Small intestine (tissue), 7 donors: ENCODE results near the gene PTPRE. TPM values are rescaled to one million over a fixed set of nuclear protein-coding genes. Genes with fewer than 3 reads are reported as not detected.
A peak's percentile ranks its signal among the peaks of the same experiment; 100 is the strongest.

Source experiments
- DNase-seq, 2 donors: peaks; one replicate each; pipeline versions ENCODE4 v3.0.0 to v3.0.0-alpha.2; 2013
- FAIRE-seq: peaks from 2 replicates; lab custom pipeline; 2012; peaks lifted over from hg19 to GRCh38; lab: Jason Lieb, UNC
- H3K27ac ChIP-seq, 3 donors: one replicate each; pipeline ENCODE4 v1.5.1; 2013; ENCODE audit warnings: low read length in 2 of 3, mild to moderate bottlenecking in 2 of 3, control low read depth in 1 of 3, inconsistent platforms in 1 of 3, low read depth in 1 of 3, moderate library complexity in 1 of 3
- H3K27me3 ChIP-seq, 3 donors: one replicate each; pipeline ENCODE4 v1.6.1; 2013; ENCODE audit warnings: low read length in 3 of 3, inconsistent platforms in 1 of 3; ENCODE audit not compliant: control insufficient read depth in 3 of 3, insufficient read depth in 3 of 3
- H3K36me3 ChIP-seq, 3 donors: one replicate each; pipeline ENCODE4 v1.6.1; 2013; ENCODE audit warnings: low read length in 3 of 3, inconsistent platforms in 1 of 3, low read depth in 1 of 3, mild to moderate bottlenecking in 1 of 3, moderate library complexity in 1 of 3; ENCODE audit not compliant: control insufficient read depth in 3 of 3, insufficient read depth in 2 of 3
- H3K4me1 ChIP-seq, 3 donors: one replicate each; pipeline ENCODE4 v1.6.1; 2013; ENCODE audit warnings: low read length in 2 of 3, inconsistent platforms in 1 of 3, low read depth in 1 of 3, mild to moderate bottlenecking in 1 of 3, moderate library complexity in 1 of 3; ENCODE audit not compliant: control insufficient read depth in 3 of 3, insufficient read depth in 2 of 3
- H3K4me3 ChIP-seq, 3 donors: one replicate each; pipeline ENCODE4 v1.5.1; 2013; ENCODE audit warnings: low read length in 3 of 3, control low read depth in 1 of 3, inconsistent platforms in 1 of 3, low read depth in 1 of 3, mild to moderate bottlenecking in 1 of 3, moderate library complexity in 1 of 3
- H3K9me3 ChIP-seq, 2 donors: one replicate each; pipeline ENCODE4 v1.6.1; 2013; ENCODE audit warnings: low read depth in 1 of 2, low read length in 1 of 2; ENCODE audit not compliant: control insufficient read depth in 2 of 2, insufficient read depth in 1 of 2
- WGBS, 3 donors: extraction: QIAGEN DNeasy Blood & Tissue Kit; methylation state at CpG; one replicate each; pipeline ENCODE4 v1.1.7; 2013; 5-methylcytosine and 5-hydroxymethylcytosine counted together
- polyA plus RNA-seq, 4 donors: library from polyadenylated mRNA; stranded (reverse) in 3 of 4; unstranded in 1 of 4; fragments of 200-250 nt in 3 of 4; fragments of 120-200 nt in 1 of 4; gene quantifications; one replicate each; pipeline versions ENCODE4 v1.2.1 to v1.2.3, GENCODE V29; 2013
- donor health status: healthy with polysubstance abuse.
- donor health status: control.
- donor health status: control.
- donor health status: Bipolar disorder and iron deficiency.
- donor health status: healthy.

Gene PTPRE
- polyA plus RNA-seq, 4 donors = 2.7 to 21.0 (median 6.2) TPM

DNA sequence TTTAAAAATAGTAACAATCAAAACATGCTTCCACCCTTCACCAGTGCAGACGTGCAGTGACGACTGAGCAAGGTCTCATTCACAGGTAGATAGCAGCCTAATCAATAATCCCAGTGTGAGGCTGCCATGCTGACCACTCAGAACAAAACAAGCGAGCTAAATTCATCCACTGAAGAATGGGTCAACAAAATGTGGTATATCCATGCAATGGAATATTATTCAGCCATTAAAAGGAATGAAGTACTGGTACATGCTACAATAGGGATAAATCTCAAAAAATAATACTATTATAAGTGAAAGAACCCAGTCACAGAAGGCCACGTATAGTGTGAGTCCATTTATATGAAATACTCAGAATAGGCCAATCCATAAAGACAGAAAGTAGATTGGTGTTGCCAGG, 74.0 kb downstream of the PTPRE start:
- DNase-seq (no peak), FAIRE-seq (no peak)
- H3K4me1 ChIP-seq = peaks cover 0 to 4% (median 0%) of the 10 kb centered on the region in 3 donors
- H3K36me3 ChIP-seq = peaks cover 0 to 3% (median 0%) of the 10 kb centered on the region in 3 donors
- H3K4me3 ChIP-seq = no peak overlapping the region
- H3K9me3 ChIP-seq = peaks cover 0 to 10% of the 10 kb centered on the region in 2 donors
- no peaks in the 10 kb centered on the region for H3K27me3 ChIP-seq
- H3K27ac ChIP-seq = no peak overlapping the region
- WGBS, 3 donors = 82 to 92% (median 92%) methylated on average over 4 of the region's 4 CpGs

DNA sequence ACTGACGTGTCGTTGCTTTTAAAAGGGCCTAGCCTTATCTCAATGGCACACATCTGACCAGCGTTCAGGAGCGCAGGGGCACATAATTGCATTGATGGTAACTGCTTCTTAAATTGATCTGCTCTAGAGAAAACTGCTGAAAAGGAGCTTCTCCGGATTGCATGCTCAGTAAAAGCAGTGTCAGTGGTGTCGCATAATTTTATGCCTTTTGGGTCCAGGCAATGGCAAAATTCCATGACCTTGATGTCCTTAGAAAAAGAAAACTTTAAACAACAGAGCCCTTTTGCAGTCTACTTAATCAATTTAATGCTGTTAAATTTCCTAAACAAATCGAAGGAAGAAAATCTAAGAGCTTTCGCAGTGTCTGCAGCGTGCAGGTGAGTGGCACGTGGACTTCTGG, 75.7 kb downstream of the PTPRE start:
- Histone ChIP-seq H3K27ac (no peak overlapping the region), H3K9me3 (peaks cover 0 to 10% of the 10 kb centered on the region in 2 donors), H3K4me3 (no peak overlapping the region), H3K4me1 (no peaks in the 10 kb centered on the region), H3K27me3 (no peaks in the 10 kb centered on the region), H3K36me3 (peaks cover 0 to 3% (median 0%) of the 10 kb centered on the region in 3 donors)
- 82 to 89% (median 88%) methylated on average over 10 of the region's 10 CpGs for WGBS, 3 donors
- no peak for DNase-seq
- no peak for FAIRE-seq

DNA sequence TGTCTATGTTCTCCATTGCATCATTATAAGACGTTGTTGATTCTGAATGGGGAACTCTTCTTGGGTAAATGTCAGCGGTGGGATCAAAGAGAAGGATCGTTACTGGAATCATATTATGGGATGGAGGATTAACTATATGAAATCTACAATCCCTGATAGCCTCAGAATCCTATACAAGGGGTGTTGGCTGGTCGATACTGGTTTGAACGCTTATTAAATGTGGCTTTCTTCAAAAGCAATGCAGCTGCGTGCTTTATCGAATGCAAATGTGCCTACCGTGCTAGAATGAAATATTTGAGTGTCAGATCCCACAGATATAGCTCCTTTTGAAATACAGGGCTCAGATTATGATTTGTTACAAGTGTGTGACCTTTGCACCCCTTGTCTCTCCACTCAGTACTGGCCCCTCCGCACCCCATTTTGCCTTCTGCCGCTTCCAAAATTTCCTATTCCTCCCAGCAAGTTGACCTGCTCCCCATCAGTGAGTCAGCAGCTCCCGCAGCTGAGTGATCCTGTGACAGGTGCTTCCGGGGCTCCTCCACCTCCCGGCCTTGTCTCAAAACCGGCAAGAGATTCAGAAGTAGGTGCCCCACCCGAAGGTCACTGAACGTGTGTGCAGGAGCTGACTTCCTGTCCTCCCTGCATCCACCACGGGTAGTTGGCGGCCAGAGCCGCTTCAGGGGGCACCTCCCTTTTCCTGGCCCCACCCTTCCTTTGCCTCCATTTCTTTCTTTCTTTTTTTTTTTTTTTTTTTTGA, 76.6 kb downstream of the PTPRE start:
- Histone ChIP-seq H3K36me3 (peaks cover 0 to 7% (median 0%) of the 10 kb centered on the region in 3 donors), H3K9me3 (peaks cover 0 to 10% of the 10 kb centered on the region in 2 donors), H3K4me1 (no peaks in the 10 kb centered on the region), H3K27ac (no peak overlapping the region), H3K27me3 (no peaks in the 10 kb centered on the region), H3K4me3 (no peak overlapping the region)
- DNase-seq = no peak
- FAIRE-seq = no peak
- 56 to 68% (median 65%) methylated on average over 19 of the region's 19 CpGs for WGBS, 3 donors

DNA sequence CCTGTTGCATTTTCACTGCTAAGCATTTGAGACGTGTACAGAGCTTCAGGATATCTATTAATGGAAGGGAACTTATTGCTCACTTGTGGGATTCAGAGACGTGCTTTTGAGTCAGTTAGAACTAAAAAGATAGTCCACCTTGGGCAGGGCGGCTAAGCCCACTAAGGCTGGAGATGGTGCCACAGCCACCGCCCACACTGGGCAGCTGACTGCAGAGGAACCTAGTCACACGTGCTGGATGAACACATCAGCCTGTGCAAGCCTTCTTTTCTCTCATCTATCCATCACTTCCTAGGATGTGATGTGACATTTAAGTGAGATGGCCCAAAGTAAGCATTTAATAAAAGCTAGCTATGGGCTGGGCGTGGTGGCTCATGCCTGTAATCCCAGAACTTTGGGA, 78.0 kb downstream of the PTPRE start:
- Histone ChIP-seq H3K36me3 (peaks cover 0 to 7% (median 0%) of the 10 kb centered on the region in 3 donors), H3K9me3 (peaks cover 0 to 6% of the 10 kb centered on the region in 2 donors), H3K27me3 (no peaks in the 10 kb centered on the region), H3K4me1 (peaks cover 0 to 3% (median 0%) of the 10 kb centered on the region in 3 donors), H3K27ac (peak overlapping the region in 1 of 3 donors; percentile 8), H3K4me3 (no peak overlapping the region)
- FAIRE-seq (no peak), DNase-seq (no peak)
- WGBS, 3 donors = 85 to 89% (median 89%) methylated on average over 6 of the region's 6 CpGs

GRCh38 chr10:127986531-127987466, 79.9 kb downstream of the PTPRE start:
- Histone ChIP-seq H3K27me3 (no peaks in the 10 kb centered on the region), H3K9me3 (no peaks in the 10 kb centered on the region), H3K4me1 (peaks cover 0 to 7% (median 0%) of the 10 kb centered on the region in 3 donors), H3K4me3 (no peak overlapping the region), H3K27ac (peak overlapping the region in 2 of 3 donors; percentile 25 to 56), H3K36me3 (peaks cover 0 to 7% (median 0%) of the 10 kb centered on the region in 3 donors)
- DNase-seq (no peak), FAIRE-seq (no peak)
- 76 to 91% (median 79%) methylated on average over 14 of the region's 14 CpGs for WGBS, 3 donors

DNA sequence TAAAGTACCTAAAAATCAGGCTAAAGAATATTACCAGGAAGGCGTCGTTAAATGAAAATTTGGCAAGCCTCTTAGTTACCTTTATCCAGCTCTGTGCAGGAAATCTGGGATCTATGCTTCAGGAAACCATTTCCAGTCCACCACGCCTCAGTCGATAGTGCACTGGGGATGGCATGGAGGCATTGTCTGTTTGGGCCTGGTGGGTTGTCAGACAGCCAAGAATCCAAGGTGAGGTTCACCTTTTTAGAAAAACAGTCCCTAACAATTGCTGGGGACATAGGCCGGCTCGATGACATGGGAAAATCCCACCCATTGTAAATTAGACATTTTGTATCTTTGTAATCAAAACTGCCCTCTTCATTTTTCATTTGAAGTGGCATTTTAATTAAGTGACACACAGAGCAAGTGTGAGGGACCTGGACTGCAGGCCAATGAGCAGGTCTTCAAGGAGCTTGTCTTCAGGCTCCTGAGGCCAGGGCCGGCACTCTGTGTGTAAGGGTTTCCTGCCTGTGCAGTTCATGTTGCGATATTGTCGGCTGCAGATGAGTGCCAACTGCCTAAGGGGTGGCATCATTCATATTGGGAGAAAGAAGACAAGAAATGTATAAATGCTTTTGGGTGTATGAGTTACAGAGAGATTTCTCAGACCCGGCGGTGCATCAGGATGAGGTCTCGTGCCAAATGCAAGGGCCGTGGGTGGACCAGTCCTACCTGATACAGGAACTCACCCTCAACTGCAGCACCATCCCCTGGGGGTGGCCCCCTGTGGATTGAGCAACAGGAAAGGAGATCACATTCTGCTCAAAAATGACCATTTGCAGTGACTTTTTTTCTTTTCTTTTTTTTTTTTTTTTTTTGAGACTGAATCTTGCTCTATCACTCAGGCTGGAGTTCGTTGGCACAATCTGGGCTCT, 80.8 kb downstream of the PTPRE start:
- H3K4me1 ChIP-seq = peaks cover 0 to 7% (median 0%) of the 10 kb centered on the region in 3 donors
- H3K4me3 ChIP-seq = no peak overlapping the region
- H3K27ac ChIP-seq = peak overlapping the region in 1 of 3 donors; percentile 51
- H3K27me3 ChIP-seq = no peaks in the 10 kb centered on the region
- FAIRE-seq = no peak
- H3K9me3 ChIP-seq = no peaks in the 10 kb centered on the region
- peaks cover 0 to 7% (median 0%) of the 10 kb centered on the region in 3 donors for H3K36me3 ChIP-seq
- WGBS, 3 donors = 83 to 96% (median 95%) methylated on average over 14 of the region's 14 CpGs
- DNase-seq = no peak

- Histone ChIP-seq H3K4me3 (no peak overlapping the region), H3K27me3 (no peaks in the 10 kb centered on the region), H3K27ac (peak overlapping the region in 1 of 3 donors; percentile 67), H3K9me3 (no peaks in the 10 kb centered on the region), H3K36me3 (peaks cover 0 to 6% (median 0%) of the 10 kb centered on the region in 3 donors), H3K4me1 (peaks cover 0 to 7% (median 0%) of the 10 kb centered on the region in 3 donors)
- no peak for FAIRE-seq
- no peak for DNase-seq
- 11 to 29% (median 15%) methylated on average over 8 of the region's 8 CpGs for WGBS, 3 donors
Observed at GRCh38 chr10:127989481-127990012, 82.6 kb downstream of the PTPRE start.
